ENCODE results near the gene AFAP1L1.
A peak's percentile ranks its signal among the peaks of the same experiment; 100 is the strongest.

The AFAP1L1 gene

GRCh38 chr5:149271716-149272563 is at the start of gene AFAP1L1:
Gene AFAP1L1 (plus strand): TSS chr5:149271859. CDS start chr5:149271969, 110 bp downstream.
- DNase-seq (ENCODE audit: low read depth): no peak

- no peak for DNase-seq (ENCODE audit: low read depth)
Observed at GRCh38 chr5:149223081-149223848, 48.4 kb upstream of the AFAP1L1 start.

GRCh38 chr5:149224282-149224681 is 47.4 kb upstream of the AFAP1L1 start:
- no peak for DNase-seq (ENCODE audit: low read depth)

GRCh38 chr5:149227168-149227826 is 44.4 kb upstream of the AFAP1L1 start:
- DNase-seq (ENCODE audit: low read depth): no peak

- peak; percentile 77 for DNase-seq (ENCODE audit: low read depth)
Observed at GRCh38 chr5:149228618-149229297, 42.9 kb upstream of the AFAP1L1 start.

- no peak for DNase-seq (ENCODE audit: low read depth)
Observed at GRCh38 chr5:149229298-149229937, 42.2 kb upstream of the AFAP1L1 start.

GRCh38 chr5:149235841-149236240 is 35.8 kb upstream of the AFAP1L1 start:
- DNase-seq (ENCODE audit: low read depth): no peak

GRCh38 chr5:149237662-149238061 is 34.0 kb upstream of the AFAP1L1 start:
- no peak for DNase-seq (ENCODE audit: low read depth)

GRCh38 chr5:149238540-149238939 is 33.1 kb upstream of the AFAP1L1 start:
- no peak for DNase-seq (ENCODE audit: low read depth)

GRCh38 chr5:149239917-149240316 is 31.7 kb upstream of the AFAP1L1 start:
- no peak for DNase-seq (ENCODE audit: low read depth)

- DNase-seq (ENCODE audit: low read depth): no peak
Observed at GRCh38 chr5:149240354-149240998, 31.2 kb upstream of the AFAP1L1 start.

- no peak for DNase-seq (ENCODE audit: low read depth)
Observed at GRCh38 chr5:149242339-149242738, 29.3 kb upstream of the AFAP1L1 start.

- no peak for DNase-seq (ENCODE audit: low read depth)
Observed at GRCh38 chr5:149246906-149247305, 24.8 kb upstream of the AFAP1L1 start.

- no peak for DNase-seq (ENCODE audit: low read depth)
Observed at GRCh38 chr5:149247726-149248125, 23.9 kb upstream of the AFAP1L1 start.

GRCh38 chr5:149251546-149251945 is 20.1 kb upstream of the AFAP1L1 start:
- DNase-seq (ENCODE audit: low read depth): no peak

- DNase-seq (ENCODE audit: low read depth): no peak
Observed at GRCh38 chr5:149254506-149254905, 17.2 kb upstream of the AFAP1L1 start.

- DNase-seq (ENCODE audit: low read depth): no peak
Observed at GRCh38 chr5:149256451-149256850, 15.2 kb upstream of the AFAP1L1 start.

GRCh38 chr5:149257131-149257530 is 14.5 kb upstream of the AFAP1L1 start:
- DNase-seq (ENCODE audit: low read depth): no peak

GRCh38 chr5:149257889-149258705 is 13.6 kb upstream of the AFAP1L1 start:
- DNase-seq (ENCODE audit: low read depth): peak; percentile 46

GRCh38 chr5:149260761-149261160 is 10.9 kb upstream of the AFAP1L1 start:
- DNase-seq (ENCODE audit: low read depth): no peak

Measured in GM04504 (cell line).